Hematopoietic multipotent progenitor cell treated with erythropoietin and hydrocortisone succinate and interleukin-3 and kit ligand, for 8 days (in vitro differentiated cells): ENCODE results near the gene PIEZO2.
A peak's percentile ranks its signal among the peaks of the same experiment; 100 is the strongest.
"Not testable (repeated sequence)": the region's sequence is repeated elsewhere in the genome, so short reads cannot be mapped to it uniquely, and the experiment has no call there.

Source experiments
- DNase-seq: peaks from one replicate; pipeline ENCODE4 v3.0.0-alpha.2; 2015

PIEZO2 gene

DNA sequence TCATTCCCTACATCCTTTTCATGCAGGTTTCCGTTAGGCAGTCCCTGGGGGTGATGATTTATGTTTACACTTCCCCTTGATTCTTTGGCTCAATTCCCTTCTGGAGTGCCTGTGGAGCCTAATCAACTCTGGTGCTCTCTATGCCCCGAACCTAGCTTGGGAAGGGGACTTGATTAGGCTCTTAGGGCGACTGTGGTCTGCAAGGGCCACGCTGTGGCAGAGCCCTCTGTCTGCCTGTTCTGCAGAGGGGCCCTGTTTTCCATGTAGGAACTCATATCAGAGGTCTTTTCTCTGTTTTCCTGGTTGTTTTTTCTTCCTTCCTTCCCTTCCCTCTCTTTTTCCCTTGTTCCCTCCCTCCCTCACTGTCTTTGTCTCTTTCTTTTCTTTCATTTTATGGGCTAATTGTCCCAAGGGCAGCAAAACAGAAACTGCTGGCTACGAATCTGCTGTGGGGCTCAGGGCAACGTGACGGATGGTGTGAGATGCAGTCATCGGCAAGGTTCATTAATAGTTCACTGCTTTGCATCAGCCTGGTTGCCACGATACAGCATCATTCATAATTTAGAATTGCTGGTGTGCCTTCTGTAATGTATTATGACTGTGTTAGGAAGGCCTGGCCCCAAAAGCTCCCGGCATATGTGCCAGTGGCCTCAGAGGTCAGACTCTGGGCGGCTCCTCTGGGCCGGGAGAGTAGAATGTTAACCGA lies 489.0 kb downstream of the PIEZO2 start:
- no peak for DNase-seq

- no peak for DNase-seq
These were observed 489.8 kb downstream of the PIEZO2 start for GRCh38 chr18:10659594-10659993.

- DNase-seq: no peak
These were observed 490.4 kb downstream of the PIEZO2 start for GRCh38 chr18:10659000-10659399.

GRCh38 chr18:10644003-10644402 lies 505.4 kb downstream of the PIEZO2 start:
- DNase-seq: not testable (repeated sequence)

- not testable (repeated sequence) for DNase-seq
These were observed 506.3 kb downstream of the PIEZO2 start for GRCh38 chr18:10642915-10643524.

DNA sequence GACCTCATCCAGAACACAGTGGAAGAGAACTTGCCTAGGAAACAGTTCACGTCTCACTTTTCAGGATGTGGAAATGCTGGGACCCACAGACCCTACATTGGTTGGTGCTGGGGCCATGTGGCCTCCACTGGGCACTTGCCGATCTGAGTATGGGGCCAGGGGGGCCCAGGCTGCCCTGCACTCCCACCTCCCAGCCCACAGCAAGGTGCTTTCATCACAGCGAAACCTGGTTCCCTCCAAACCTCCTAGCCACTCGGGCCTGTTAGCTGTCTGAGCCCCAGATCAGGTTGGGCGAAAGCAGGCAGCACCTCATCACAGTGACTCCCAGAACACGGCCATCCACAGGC lies 510.9 kb downstream of the PIEZO2 start:
- DNase-seq: not testable (repeated sequence)

DNA sequence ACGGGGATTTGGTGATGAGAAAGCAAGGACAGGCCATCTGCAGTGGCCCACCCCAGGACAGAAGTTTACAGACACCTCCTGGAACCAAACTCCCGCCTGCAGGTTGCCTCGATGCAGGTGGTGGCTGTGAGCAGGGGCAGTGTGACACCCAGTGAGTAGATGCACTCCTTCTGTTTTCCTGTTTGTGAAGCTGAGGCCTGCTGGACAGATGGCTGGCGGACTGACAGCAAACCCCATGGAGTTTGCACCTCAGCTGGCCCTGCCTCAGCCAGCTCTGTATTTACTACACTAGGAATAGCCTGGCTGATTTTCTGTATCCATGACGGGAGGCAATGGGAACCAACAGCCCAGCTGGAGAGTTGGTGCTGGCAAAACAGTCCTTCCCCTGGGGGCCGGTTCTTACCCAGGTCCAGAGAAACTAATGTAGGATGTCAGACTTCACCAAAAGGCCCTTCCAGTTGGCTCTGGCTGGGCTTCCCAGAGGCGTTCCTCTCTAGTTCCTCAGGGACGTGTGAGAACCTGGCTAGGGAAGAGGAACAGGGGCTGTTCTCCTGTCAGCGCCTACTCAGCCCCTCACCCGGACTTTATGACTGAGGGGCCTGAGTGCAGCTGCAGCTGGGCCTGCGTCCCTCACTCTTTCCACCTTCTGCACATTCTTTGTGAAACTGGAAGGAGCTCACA lies 511.4 kb downstream of the PIEZO2 start:
- DNase-seq: not testable (repeated sequence)

DNA sequence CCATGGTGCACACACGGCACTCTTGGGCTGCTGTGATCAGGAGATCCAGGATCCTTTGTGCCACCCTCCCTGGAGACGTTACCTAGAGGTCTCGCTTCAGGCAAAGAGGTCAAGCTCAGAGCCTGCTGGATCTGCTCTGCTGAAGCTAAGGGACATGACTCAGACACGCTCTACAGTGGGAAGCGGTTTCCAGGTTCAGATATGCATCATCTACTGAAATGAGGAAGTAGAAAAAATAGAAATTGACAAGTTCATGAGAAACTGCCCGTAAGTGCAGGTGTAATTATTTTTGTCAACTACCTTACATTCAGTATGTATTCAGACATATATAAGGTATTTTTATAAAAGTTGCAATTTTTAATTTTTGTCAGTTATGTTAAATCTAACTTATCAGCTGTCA lies 520.3 kb downstream of the PIEZO2 start:
- DNase-seq: peak; percentile 2

GRCh38 chr18:10626606-10627213 lies 522.7 kb downstream of the PIEZO2 start:
- DNase-seq: not testable (repeated sequence)

DNA sequence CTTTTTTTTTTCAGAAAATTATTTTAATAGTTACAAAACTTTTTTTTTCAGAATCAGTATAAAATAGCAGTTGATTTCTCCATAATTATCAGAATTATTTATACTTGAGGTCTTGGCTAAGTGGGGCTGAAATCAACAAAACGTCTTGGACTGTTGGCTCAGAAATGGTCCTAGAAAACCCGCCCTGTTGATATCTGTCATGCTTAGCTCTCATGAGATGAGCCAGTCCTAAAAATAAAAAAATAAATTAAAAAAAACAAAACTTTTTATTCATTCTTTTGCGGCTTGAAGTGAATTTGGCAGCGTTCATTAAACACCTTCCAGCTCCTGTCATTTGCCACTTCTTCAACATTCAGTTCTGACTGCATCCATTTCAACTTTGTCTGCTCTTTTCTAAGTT lies 525.8 kb downstream of the PIEZO2 start:
- DNase-seq: not testable (repeated sequence)

DNA sequence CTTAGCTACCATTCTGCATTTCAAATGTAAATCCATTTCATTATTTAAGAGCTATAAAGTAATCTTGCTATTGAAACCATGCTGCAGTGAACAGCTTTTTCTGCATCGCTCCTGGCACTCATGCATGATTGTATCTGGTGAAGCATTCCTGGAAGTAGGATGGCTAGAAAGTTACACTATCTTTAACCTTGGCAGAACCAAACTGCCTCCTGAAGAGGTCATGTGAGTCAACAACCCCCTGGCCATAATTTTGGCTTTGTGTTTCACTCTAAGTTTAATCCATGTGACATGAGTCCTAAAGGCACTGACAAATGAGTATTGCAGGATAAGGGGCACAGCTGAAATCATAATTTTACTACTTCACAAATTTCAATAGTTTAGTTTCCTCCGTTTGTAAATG lies 526.4 kb downstream of the PIEZO2 start:
- not testable (repeated sequence) for DNase-seq

- DNase-seq: not testable (repeated sequence)
These were observed 528.6 kb downstream of the PIEZO2 start for GRCh38 chr18:10620670-10621329.
